Activated CD8-positive, alpha-beta memory T cell treated with anti-CD3 and anti-CD28 coated beads, Interleukin-2, amount 50 U/mL, for 24 hours (primary cell): ENCODE data around the gene VCL.
"Not testable (repeated sequence)": the region's sequence is repeated elsewhere in the genome, so short reads cannot be mapped to it uniquely, and the experiment has no call there.

Experiments
- DNase-seq: peaks from one replicate; pipeline ENCODE4 v3.0.0-alpha.2; 2020; ENCODE audit errors: extremely low read depth

VCL gene

DNA sequence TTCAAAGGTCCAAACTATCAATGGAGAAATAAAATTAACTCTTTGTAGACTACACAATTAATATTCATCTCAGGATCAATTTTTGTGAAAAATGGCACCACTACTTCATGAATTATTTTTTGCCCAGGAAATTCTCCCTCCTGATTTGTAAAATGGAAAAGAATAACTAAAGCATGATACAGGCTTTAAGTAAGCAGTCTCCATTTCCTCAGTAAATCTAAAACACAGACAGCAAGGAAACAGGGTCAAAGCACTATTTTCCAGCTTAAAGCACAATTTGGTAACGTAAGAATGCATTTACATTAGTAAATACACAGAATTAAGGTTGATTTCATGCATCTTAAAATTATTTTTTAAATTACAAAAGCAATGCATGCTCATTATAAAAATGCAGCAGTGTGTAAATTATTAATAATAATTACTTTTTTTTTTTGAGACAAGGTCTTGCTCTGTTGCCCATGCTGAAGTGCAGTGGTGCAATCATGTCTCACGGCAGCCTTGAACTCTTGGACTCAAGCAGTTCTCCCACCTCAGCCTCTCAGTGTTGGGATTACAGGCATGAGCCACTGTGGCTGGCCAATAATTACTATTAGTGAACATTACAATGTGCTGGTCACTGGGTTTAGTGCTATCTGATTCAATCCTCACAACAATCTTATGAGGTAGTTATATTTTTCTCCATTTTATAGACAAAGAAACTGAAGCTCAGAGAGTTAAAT, 26.1 kb upstream of the VCL start:
- no peak for DNase-seq

DNA sequence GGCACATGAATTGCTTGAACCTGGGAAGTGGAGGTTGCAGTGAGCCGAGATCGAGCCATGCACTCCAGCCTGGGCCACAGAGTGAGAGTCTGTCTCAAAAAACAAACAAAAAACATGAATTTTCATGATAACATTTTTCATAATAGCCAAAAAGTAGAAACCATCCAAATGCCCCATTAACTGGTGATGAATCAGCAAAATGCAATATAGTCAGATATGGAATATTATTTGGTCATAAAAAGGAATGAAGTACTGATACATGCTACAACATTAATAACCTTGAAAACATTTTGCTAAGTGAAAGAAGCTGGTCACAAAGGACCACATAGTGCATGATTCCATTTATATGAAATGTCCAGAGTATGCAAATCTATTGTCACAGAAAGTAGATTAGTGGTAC, 24.5 kb upstream of the VCL start:
- no peak for DNase-seq

DNA sequence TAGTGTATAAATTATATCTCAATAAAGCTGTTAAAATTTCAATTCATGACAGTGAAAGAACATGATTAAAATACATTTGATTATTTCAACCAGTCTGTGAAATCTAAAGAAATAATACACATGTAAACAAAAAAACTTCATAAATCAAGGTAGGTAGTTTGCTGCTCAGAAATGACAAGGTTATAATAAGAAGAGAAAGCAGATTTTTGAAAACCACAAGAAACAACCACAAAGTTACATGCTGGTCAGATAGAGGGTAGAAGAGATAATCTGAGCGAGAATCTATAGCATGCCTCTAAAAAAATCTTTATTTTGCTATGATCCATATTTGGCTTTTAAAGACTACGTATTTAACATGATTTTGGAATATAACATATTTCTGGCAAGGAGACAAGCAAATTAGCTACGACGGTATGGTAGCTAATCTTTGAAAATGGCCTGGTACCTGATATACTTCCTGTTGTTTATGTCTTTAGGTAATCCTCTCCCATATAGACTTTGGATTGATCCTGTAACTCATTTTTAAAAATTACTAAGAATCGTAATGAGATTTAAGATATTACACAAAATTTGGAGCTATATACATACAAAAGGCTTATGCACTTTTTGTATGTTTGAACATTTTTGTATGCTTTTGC, 23.5 kb upstream of the VCL start:
- no peak for DNase-seq

DNA sequence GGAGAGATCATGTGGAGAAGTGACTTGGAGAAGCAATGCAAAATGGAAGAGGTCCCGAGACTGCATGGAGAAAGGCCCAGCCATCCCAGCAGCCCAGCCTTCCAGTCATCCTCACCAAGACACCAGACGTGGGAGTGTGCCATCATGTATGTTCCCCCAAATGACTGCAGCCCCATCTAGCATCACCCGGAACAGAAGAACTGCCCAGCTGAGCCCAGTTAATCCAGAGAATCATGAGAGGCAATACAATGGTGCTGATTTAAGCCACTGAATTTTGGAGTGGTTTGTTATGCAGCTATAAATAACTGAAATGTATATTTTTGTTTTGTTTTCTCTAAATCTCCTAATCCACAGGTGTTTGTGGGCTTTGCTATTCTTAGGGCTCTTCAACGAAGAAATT, 22.5 kb upstream of the VCL start:
- no peak for DNase-seq

DNA sequence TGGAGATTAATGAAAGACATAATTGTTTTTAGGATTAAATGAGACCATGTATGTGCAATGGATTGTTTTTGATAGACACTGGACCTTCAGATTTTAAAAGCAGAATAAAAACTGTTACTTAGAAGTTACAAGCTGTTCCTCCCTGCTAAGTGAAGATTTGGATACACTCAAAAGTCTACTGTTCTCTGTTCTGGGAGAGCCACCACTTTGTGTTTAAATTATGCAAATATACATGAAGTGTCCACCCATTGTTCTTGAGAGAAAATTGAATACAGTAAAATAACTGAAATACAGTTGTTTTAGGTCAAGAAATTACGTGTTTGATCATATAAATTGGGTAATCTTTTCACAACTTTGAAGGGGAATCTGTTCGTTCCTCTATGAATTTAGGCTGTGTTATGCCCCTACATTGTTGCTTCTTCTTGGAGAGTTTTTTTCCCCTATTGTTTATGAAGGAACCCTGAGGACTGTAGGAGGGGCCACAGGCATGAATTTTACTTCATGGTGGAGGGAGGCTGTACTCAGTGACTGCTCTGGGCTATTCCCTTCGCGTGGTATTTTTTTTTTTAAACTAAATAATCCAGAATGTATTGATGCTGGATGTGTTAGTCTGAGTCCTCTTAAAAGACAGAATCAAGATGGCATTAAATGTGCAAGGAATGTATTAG, 18.6 kb upstream of the VCL start:
- no peak for DNase-seq

DNA sequence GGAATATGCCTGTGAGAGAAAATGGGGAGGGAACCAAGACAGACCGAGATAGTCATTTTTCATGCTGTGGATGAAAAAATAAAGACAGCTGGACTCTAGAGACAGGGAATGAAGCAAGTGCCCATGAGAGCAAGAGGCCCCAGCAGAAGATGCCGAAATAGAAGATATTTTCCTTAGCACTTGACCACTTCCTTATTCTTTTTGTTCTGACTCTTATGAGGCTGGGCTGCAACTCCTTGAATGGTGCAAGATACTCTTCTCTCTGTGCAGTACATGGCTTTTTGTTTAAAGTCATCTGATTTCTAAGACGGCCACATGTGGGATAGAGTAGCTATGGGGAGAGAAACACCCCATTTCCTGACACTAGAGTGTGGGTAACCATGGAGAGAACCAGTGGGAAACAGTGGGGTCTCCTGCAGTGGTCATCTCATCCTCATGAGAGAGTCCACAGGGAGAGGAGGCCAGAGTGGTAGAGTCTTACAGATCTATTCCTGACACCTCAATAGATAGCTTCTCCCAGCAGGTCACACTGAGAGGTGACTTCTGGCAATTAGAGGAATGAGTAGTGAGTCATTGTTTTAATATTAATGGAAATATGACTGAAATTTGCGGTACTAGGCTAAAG, 18.0 kb upstream of the VCL start:
- DNase-seq = no peak

DNA sequence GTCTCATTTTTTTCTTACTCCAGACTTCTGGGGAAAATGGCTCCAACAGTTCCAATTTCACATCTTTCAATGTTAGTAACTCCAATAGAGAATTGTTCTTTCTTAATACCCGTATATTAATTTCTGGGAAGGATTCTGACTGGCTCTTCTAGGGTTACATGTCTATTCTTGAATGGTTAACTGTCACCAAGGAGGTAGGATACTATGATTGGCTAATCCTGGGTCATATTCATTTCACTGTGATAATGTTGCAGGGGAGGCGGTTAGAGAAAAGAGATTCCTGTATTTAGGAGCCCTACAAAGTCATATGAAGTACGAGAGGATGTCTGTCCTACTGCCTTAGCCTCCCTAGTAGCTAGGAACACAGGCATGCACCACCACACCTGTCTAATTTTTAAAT, 16.1 kb upstream of the VCL start:
- no peak for DNase-seq

DNA sequence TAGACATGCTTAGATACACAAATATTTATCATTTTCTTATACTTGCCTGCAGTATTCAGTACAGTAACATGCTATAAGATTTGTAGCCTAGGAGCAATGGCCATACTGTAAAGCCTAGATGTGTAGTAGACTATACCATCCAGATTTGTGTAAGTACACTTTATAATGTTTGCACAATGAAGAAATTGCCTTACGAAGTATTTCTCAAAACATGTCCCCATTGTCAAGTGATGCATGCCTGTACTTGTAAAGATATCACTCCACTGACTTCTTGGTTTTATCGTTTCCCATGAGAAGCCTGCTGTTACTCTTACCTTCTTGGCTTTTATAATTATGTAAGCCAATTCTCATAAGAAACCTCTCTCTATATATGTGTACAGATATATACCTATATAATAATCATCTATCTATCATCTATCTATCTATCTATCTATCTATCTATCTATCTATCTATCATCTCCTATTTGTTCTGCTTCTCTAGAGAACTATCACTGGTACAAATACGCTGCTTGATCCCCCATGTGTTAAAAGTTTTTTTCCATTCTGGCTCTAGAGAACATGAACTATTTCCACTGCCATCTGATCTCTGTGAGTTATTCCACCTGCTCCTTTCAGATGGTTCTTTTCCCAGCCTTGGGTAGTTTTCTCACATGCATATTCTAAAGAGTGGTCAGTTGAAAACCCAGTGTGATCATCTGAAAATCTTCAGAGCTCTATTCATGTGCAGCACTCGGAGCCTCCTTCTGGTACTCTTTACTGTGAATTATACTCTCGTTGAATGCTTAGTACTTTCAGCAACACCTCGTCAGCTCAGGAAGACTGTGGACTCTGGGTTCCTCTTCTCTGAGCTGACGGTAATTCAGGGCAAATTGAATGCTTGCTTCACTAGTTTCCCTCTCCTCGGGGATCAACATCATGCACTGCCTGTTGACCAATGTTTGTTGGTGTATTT, 14.5 kb upstream of the VCL start:
- no peak for DNase-seq

DNA sequence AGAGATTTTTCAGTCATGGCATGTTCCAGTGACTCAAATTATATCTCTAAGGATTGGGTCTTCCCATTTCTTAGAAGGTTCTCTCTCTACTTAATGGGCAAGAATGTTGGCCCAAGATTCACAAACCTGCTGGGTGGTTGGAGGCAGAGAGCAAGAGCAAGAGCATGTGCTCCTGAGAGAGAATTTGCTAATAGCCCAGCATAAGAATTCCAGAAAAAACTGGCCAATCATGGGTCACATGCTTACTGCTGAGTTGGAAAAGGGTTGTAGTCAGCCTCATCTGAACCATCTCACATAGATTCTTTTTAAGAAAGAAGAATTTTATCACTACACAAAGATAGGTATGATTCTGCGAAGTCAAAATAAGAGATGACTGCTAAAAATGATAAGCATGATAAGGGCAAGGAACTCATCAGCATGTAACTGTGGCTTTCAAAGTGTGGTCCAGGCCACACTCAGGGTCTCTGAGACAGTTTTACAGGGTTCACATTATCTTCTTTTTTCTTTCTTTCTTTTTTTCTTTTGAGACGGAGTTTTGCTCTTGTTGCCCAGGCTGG, 8.2 kb upstream of the VCL start:
- no peak for DNase-seq

DNA sequence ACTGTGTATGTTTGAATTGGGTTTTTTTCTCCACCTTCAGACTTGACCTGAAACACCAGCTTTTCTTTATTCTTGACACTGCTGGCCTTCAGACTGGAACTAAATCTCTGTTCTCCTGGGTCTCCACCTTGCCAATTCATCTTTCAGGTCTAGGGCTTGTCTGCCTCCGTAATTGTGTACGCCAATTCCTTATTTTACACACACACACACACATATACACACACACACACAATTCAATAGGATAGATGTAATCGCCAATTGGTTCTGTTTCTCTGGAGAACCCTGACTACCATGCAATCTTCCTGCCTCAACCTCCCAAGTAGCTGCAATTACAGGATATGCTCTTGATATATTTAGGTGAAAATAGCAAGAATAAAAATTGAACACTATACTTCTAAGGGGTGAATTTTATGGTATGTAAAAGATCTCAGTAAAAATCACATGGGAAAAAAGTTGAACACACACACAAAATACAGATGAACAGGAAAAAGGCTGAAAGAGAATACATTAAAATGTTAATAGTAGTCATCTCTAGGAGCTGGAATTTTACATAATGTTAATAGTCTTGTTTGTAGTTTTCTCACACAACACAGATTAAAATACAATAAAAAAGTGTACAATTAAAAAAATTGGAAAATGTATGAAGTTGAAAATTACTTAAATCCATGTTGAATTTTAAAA, 6.6 kb upstream of the VCL start:
- DNase-seq = no peak

DNA sequence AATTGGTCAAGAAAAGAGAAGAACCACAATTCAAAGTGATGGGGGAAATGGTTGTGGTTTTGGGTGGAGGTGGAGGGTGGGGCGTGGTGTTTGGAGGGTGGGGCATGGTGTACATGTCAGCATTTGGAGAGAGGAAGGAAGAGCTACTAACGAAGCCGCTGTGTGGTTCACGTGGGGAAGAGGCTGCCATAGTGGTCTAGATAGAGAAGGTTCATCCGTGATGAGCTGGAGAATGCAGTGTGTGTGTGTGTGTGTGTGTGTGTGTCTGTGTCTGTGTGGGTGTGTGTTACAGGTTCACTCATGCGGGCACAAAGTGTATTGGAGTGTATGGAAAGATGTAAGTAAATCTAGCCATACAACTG, 6.1 kb upstream of the VCL start:
- DNase-seq = no peak

DNA sequence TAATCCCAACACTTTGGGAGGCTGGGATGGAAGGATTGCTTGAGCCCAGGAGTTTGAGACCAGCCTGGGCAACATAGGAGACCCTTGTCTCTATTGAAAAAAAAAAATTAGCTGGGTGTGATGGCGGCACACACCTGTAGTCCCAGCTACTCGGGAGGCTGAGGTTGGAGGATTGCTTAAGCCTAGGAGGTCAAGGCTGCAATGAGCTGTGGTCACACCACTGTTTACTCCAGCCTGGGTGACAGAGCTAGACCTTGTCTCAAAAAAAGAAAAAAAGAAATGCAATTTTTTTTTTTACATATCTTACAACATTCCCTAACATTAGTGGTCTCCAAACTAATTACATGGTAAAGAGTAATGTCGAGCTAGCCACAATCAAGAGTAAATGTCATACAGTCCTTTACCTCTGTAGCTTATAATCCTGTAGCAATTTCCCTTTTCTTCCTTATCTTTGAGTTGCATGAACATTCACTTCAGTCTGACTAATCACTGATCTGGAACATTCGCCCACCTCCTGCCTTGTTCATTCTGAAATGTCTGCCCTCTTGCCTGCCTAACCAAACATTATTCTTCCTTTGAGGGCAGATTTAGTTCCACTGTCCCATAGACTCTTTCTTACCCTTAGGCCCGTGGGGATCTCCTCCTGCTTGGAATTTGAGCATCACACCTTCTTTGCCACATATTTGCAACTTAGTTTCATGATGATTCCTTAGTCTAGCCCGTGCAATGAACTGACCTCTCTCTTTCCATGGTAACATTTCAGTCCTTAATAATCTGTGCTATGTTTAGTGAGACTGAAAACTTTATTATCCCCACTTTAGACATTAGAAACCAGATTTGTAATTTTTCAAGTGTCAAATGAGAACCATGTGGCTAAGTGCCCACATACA, 4.8 kb upstream of the VCL start:
- DNase-seq = no peak

DNA sequence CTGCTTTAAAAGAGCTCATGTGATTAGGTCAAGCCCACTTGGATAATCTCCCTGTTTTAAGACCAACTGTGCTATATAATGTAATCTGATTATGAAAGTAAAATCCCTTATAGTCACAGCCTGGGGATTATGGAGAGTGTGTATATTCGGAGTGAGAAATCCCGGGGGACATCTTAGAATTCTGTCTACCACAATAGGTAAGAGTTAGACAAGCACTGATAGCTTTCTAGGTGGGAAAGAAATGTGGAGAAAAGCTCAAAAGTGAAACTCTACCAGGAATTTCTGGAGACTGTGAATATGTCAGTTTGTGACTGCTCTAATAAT, 2.9 kb upstream of the VCL start:
- DNase-seq = no peak

DNA sequence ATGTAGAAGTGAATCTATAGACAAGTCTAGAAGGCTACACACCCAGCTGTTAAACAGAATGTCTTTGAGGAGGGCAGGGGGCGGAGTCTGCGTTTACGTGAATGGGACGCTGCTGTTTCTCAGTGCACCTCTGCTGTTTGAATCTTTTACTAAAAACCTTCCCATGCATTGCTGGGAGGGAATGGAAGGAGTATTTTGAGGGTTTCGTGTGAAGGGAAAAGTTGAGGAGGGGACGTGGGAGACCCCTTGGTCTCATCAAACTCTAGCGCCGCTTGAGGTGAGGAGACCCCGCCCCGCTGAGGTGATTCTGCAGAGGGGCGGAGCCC, 492 bp upstream of the VCL start:
- DNase-seq = no peak

DNA sequence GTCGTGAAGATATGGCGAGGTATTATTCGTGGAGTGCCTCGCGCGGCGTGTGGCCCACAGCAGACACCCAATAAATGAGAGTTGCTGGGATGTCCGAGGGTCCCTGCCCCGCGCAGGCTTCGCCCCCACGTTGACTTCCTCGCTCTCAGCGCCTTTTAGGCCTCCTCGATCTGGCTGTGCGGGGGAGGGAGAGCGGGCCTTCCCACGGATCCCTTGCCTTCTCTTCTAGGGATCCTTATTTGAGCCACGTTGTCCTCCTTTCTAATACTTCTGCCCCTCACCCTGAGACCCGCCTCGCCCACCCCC, 660 bp downstream of the VCL start:
- DNase-seq = no peak

DNA sequence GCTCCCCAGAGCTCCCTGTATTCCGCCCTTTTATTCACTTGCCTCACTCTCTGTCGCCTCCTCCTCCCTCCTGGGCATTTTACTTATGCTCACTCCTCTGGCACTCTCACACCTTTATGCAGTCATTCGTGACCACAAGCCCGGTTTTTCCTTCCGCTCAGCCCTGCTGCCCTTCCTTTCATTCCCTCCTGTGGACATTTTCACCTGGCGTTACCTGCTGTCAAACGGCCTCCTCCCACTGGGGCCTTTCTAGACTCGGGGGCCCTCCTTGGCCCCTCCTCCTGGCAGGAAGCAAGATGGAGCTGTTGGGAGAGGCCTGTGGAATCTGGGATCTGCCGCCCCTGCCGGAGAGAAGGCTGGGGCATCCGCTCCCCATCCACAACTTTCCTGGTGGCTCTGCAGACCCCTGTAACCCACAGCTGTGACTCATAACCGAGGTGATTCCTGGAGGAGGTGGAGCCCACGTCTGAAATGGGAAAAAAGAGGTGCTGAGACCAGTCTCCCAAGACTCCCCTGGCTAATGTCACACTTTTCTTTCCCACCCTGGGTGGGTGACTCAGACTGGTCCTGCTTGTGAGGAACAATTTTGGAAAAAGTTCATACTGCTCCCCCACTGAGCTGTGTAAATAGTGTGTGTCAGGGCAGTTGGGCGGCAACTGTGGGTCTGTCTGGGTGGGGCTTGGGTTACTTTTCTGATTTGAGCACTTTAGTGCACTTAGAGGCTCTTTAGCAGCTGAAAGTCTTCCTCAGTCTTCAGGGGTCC, 1.2 kb downstream of the VCL start:
- no peak for DNase-seq

DNA sequence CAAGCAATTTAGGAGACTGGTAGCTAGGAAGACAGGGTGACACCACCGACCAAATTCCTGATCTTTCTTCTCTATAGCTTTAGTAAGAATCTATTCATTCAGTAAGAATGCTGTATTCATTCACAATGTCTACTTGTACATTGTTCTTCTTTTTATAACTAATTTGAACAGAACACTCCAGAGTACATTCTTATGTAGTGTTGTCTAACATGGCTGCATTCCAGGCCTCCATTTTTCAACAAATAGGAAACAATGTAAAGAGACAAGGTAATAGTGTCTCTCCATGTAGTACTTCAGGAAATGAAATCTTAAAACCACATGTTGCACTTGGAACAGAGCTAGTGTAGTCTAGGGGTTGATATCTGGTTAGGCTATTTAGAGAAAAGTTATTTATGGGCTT, 1.8 kb downstream of the VCL start:
- DNase-seq = no peak

DNA sequence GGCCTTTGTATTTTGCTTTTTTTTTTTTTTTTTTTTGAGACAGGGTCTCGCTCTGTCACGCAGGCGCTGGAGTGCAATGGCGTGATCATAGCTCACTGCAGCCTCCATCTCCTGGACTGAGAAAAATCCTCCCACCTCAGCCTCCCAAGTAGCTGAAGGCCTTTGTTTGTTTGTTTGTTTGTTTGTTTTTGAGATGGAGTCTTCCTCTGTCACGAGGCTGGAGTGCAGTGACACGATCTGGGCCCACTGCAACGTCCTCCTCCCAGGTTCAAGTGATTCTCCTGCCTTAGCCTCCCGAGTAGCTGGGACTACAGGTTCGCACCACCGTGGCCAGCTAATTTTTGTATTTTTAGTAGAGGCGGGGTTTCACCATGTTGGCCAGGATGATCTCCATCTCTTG, 2.3 kb downstream of the VCL start:
- not testable (repeated sequence) for DNase-seq

DNA sequence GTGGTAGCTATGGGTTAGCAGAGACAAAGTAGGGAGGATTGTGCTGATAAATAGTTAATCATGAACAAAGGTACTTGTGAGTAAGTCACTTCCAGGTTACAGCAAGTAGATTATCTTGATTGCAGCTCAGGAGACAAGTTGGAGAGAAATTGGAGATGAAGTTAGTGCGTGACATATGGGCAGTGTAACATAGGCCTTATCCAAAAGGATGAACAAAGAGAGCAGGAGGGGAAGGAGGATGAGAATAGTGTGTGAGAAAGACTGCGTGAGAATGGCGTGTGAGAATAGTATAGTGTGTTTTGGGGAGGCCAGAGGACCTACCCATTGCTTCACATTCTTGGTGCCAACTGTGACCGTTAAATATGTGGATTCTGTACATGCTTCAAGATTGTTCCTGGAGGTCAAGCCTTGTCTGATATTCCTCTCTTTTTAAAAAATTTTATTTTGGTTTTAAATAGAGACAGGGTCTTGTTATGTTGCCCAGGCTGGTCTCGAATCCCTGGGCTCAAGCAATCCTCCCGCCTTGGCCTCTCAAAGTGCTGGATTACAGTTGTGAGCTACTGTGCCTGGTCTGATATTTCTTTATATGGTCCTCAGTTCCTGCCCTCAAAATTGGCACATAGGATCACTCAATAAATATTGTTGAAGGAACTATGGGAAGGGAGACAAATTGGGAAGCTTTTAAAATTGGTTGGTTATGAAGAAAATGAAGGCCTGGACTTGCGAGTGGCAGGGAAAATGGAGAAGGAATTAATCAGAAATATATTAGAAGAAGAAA, 3.2 kb downstream of the VCL start:
- no peak for DNase-seq
